ENCODE data around the gene LAMB3.

DNA sequence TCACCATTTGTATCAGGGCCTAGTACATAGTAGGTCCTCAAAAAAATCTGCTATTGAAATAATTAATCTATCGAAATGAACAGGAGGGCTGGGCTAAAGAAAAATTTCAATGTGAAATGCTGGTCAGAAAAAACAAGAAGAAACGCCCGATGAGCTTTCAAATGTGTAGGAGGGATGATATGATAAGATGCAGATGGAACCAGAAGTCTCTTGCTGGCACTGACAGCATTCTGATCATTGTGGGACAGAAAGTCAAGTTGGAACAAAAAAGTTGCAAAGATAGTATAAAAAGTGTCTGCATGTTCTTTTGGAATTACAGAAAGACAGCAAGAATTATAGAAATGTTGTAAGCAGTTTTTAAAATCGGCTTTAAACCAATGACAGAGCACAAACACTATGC is 34.1 kb upstream of the LAMB3 start:
- TF ChIP-seq NR2C2 (CRISPR knock-in tag; IDR thresholded peaks at IDR 0.05) (no peak), CBFB (CRISPR knock-in tag; IDR thresholded peaks at IDR 0.05; ENCODE audit: low read depth) (no peak), NFYB (CRISPR knock-in tag; conservative IDR thresholded peaks at IDR 0.05; ENCODE audit: low read depth) (no peak)
- TF ChIP-seq, protein P1, sequence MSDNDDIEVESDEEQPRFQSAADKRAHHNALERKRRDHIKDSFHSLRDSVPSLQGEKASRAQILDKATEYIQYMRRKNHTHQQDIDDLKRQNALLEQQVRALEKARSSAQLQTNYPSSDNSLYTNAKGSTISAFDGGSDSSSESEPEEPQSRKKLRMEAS (CRISPR knock-in tag; IDR thresholded peaks at IDR 0.05), result no peak
- TF ChIP-seq, protein P2, sequence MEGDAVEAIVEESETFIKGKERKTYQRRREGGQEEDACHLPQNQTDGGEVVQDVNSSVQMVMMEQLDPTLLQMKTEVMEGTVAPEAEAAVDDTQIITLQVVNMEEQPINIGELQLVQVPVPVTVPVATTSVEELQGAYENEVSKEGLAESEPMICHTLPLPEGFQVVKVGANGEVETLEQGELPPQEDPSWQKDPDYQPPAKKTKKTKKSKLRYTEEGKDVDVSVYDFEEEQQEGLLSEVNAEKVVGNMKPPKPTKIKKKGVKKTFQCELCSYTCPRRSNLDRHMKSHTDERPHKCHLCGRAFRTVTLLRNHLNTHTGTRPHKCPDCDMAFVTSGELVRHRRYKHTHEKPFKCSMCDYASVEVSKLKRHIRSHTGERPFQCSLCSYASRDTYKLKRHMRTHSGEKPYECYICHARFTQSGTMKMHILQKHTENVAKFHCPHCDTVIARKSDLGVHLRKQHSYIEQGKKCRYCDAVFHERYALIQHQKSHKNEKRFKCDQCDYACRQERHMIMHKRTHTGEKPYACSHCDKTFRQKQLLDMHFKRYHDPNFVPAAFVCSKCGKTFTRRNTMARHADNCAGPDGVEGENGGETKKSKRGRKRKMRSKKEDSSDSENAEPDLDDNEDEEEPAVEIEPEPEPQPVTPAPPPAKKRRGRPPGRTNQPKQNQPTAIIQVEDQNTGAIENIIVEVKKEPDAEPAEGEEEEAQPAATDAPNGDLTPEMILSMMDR (IDR thresholded peaks at IDR 0.05), result no peak
- TF ChIP-seq, protein P3, sequence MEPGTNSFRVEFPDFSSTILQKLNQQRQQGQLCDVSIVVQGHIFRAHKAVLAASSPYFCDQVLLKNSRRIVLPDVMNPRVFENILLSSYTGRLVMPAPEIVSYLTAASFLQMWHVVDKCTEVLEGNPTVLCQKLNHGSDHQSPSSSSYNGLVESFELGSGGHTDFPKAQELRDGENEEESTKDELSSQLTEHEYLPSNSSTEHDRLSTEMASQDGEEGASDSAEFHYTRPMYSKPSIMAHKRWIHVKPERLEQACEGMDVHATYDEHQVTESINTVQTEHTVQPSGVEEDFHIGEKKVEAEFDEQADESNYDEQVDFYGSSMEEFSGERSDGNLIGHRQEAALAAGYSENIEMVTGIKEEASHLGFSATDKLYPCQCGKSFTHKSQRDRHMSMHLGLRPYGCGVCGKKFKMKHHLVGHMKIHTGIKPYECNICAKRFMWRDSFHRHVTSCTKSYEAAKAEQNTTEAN (CRISPR knock-in tag; IDR thresholded peaks at IDR 0.05), result no peak
- TF ChIP-seq, protein P4, sequence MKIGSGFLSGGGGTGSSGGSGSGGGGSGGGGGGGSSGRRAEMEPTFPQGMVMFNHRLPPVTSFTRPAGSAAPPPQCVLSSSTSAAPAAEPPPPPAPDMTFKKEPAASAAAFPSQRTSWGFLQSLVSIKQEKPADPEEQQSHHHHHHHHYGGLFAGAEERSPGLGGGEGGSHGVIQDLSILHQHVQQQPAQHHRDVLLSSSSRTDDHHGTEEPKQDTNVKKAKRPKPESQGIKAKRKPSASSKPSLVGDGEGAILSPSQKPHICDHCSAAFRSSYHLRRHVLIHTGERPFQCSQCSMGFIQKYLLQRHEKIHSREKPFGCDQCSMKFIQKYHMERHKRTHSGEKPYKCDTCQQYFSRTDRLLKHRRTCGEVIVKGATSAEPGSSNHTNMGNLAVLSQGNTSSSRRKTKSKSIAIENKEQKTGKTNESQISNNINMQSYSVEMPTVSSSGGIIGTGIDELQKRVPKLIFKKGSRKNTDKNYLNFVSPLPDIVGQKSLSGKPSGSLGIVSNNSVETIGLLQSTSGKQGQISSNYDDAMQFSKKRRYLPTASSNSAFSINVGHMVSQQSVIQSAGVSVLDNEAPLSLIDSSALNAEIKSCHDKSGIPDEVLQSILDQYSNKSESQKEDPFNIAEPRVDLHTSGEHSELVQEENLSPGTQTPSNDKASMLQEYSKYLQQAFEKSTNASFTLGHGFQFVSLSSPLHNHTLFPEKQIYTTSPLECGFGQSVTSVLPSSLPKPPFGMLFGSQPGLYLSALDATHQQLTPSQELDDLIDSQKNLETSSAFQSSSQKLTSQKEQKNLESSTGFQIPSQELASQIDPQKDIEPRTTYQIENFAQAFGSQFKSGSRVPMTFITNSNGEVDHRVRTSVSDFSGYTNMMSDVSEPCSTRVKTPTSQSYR (CRISPR knock-in tag; IDR thresholded peaks at IDR 0.05), result no peak
- TF ChIP-seq, protein P5, sequence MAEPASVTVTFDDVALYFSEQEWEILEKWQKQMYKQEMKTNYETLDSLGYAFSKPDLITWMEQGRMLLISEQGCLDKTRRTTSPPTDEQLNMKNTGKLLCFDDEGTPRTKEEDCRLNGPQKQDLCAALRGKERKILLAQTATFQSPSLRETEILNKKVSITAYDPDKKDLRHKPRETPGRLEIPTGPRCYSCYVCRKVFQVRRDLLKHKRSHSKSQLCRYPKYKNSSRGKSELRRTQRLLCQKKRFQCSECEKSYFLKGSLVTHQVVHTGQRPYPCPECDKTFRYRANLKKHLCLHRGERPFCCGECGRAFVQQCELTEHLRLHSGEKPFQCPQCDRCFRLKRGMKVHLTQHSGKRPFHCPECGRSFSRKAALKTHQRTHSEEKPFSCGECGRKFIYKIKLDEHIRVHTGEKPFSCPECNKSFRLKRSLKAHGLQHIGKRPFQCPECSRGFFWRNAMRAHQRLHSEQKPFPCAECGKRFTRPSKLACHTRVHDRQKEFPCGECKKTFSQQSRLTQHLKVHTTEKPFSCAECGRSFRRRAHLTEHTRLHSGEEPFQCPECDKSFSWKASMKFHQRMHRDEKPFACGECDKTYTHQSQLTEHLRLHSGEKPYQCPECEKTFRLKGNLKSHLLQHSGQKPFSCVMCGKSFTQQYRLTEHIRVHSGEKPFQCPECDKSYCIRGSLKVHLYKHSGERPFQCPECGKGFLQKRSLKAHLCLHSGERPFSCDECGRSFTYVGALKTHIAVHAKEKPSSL (CRISPR knock-in tag; conservative IDR thresholded peaks at IDR 0.05), result no peak
- TF ChIP-seq, protein P6, sequence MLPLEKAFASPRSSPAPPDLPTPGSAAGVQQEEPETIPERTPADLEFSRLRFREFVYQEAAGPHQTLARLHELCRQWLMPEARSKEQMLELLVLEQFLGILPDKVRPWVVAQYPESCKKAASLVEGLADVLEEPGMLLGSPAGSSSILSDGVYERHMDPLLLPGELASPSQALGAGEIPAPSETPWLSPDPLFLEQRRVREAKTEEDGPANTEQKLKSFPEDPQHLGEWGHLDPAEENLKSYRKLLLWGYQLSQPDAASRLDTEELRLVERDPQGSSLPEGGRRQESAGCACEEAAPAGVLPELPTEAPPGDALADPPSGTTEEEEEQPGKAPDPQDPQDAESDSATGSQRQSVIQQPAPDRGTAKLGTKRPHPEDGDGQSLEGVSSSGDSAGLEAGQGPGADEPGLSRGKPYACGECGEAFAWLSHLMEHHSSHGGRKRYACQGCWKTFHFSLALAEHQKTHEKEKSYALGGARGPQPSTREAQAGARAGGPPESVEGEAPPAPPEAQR (CRISPR knock-in tag; IDR thresholded peaks at IDR 0.05), result no peak
- TF ChIP-seq, protein P7, sequence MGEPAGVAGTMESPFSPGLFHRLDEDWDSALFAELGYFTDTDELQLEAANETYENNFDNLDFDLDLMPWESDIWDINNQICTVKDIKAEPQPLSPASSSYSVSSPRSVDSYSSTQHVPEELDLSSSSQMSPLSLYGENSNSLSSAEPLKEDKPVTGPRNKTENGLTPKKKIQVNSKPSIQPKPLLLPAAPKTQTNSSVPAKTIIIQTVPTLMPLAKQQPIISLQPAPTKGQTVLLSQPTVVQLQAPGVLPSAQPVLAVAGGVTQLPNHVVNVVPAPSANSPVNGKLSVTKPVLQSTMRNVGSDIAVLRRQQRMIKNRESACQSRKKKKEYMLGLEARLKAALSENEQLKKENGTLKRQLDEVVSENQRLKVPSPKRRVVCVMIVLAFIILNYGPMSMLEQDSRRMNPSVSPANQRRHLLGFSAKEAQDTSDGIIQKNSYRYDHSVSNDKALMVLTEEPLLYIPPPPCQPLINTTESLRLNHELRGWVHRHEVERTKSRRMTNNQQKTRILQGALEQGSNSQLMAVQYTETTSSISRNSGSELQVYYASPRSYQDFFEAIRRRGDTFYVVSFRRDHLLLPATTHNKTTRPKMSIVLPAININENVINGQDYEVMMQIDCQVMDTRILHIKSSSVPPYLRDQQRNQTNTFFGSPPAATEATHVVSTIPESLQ (CRISPR knock-in tag; IDR thresholded peaks at IDR 0.05), result no peak
- TF ChIP-seq, protein P8, sequence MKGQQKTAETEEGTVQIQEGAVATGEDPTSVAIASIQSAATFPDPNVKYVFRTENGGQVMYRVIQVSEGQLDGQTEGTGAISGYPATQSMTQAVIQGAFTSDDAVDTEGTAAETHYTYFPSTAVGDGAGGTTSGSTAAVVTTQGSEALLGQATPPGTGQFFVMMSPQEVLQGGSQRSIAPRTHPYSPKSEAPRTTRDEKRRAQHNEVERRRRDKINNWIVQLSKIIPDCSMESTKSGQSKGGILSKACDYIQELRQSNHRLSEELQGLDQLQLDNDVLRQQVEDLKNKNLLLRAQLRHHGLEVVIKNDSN (CRISPR knock-in tag; IDR thresholded peaks at IDR 0.05), result no peak
